ENCODE data around the gene FNDC3B. TPM values are rescaled to one million over a fixed set of nuclear protein-coding genes. Genes with fewer than 3 reads are reported as not detected.

FNDC3B gene
- total and polyA plus RNA-seq, 9 of the 15 experiments (the other 6 are each of a cell fraction or from before 2014, with no cell fraction given), result 7.0 to 35.8 (median 16.2) TPM

DNA sequence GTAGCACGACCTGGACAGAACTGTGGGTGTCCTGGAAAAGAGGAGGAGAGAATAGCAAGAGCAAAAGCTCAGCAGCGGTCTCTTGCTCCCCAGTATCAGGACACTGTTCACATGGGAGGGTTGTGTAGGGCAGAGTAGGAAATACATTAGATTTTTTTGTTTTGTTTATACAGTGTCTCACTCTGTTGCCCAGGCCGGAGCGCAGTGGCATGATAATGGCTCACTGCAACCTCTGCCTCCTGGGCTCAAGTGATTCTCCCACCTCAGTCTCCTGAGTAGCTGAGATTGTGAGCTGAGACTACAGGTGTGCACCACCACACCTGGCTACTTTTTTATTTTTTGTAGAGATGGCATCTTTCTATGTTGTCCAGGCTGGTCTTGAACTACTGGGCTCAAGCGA is 53.3 kb downstream of the FNDC3B start:
- Histone ChIP-seq H3K9me3 (replicated peaks; ENCODE audit: control insufficient read depth, insufficient read depth, low read depth, low read length) (no peaks in the 10 kb centered on the region), H3K4me3 (no peak overlapping the region), H3K27me3 (ENCODE audit: control insufficient read depth in 2 of 2, insufficient read depth in 2 of 2, low read length in 2 of 2) (no peaks in the 10 kb centered on the region), H3K9me1 (ENCODE audit: control insufficient read depth, insufficient read depth, low read length) (peaks cover 4% of the 10 kb centered on the region), H3K79me2 (ENCODE audit: control insufficient read depth, insufficient read depth, low read length) (peaks cover 80% of the 10 kb centered on the region), H4K20me1 (replicated peaks; ENCODE audit: control insufficient read depth, insufficient read depth, low read length) (0 out of 2 replicates have a peak, but pooled peaks cover 4% of the 10 kb centered on the region), H3K4me2 (ENCODE audit: insufficient read depth, low read length) (no peak overlapping the region), H3K27ac (ENCODE audit: extremely low read depth, low read depth, low read length) (no peak overlapping the region), H3K4me1 (replicated peaks in 1 of 2; ENCODE audit: control insufficient read depth in 2 of 2, insufficient read depth in 2 of 2, low read length in 2 of 2) (peaks cover 0 to 38% of the 10 kb centered on the region in 2 experiments; a peak in 3 of 5 replicates), H3K36me3 (ENCODE audit: control insufficient read depth, insufficient read depth, low read length) (peaks cover 6% of the 10 kb centered on the region; the same call in 2 of the 3 replicates), H2AFZ (ENCODE audit: low read depth, low read length) (no peak overlapping the region), H3K9ac (ENCODE audit: insufficient read depth in 1 of 2, low read depth in 2 of 2, low read length in 2 of 2) (no peak overlapping the region)
- FAIRE-seq (no peak), ATAC-seq (no peak), DNase-seq (ENCODE audit: extremely low read depth in 1 of 4, low spot score in 3 of 4) (no peak)
- no TSS peak for BruUV-seq (replicated peaks)
- TF ChIP-seq, protein P1, sequence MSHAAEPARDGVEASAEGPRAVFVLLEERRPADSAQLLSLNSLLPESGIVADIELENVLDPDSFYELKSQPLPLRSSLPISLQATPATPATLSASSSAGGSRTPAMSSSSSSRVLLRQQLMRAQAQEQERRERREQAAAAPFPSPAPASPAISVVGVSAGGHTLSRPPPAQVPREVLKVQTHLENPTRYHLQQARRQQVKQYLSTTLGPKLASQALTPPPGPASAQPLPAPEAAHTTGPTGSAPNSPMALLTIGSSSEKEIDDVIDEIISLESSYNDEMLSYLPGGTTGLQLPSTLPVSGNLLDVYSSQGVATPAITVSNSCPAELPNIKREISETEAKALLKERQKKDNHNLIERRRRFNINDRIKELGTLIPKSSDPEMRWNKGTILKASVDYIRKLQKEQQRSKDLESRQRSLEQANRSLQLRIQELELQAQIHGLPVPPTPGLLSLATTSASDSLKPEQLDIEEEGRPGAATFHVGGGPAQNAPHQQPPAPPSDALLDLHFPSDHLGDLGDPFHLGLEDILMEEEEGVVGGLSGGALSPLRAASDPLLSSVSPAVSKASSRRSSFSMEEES (CRISPR knock-in tag; IDR thresholded peaks at IDR 0.05), result no peak
- no peak for TF ChIP-seq RBBP5 (IDR thresholded peaks at IDR 0.05; ENCODE audit: borderline replicate concordance, insufficient read depth, low read length, poor library complexity, severe bottlenecking)
- TF ChIP-seq, protein P2, sequence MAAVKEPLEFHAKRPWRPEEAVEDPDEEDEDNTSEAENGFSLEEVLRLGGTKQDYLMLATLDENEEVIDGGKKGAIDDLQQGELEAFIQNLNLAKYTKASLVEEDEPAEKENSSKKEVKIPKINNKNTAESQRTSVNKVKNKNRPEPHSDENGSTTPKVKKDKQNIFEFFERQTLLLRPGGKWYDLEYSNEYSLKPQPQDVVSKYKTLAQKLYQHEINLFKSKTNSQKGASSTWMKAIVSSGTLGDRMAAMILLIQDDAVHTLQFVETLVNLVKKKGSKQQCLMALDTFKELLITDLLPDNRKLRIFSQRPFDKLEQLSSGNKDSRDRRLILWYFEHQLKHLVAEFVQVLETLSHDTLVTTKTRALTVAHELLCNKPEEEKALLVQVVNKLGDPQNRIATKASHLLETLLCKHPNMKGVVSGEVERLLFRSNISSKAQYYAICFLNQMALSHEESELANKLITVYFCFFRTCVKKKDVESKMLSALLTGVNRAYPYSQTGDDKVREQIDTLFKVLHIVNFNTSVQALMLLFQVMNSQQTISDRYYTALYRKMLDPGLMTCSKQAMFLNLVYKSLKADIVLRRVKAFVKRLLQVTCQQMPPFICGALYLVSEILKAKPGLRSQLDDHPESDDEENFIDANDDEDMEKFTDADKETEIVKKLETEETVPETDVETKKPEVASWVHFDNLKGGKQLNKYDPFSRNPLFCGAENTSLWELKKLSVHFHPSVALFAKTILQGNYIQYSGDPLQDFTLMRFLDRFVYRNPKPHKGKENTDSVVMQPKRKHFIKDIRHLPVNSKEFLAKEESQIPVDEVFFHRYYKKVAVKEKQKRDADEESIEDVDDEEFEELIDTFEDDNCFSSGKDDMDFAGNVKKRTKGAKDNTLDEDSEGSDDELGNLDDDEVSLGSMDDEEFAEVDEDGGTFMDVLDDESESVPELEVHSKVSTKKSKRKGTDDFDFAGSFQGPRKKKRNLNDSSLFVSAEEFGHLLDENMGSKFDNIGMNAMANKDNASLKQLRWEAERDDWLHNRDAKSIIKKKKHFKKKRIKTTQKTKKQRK (IDR thresholded peaks at IDR 0.05; ENCODE audit: borderline replicate concordance, low read depth, low read length), result no peak
- no peak for TF ChIP-seq MTA2 (IDR thresholded peaks at IDR 0.05; ENCODE audit: low read depth)
- no peak for TF ChIP-seq FOXK1 (CRISPR knock-in tag; IDR thresholded peaks at IDR 0.05; ENCODE audit: borderline replicate concordance)
- CTCF ChIA-PET (ENCODE audit: low intra/inter-chr PET ratio), result no interaction called here
- in situ Hi-C loops (cut with MboI) (no loop called here), intact Hi-C loops (cut with micrococcal nuclease) (no loop called here)
- POLR2A ChIA-PET, result interaction anchor here (1.0 to 1.4 kb wide), 4 partner anchors 10 to 21 kb away, joined by 4 to 5 read pairs (median 4); no protein-coding TSS in a partner anchor
- WGBS (ENCODE audit: insufficient coverage, low coverage, missing lambda C conversion rate), result 96% methylated on average over 5 of the region's 5 CpGs
